ENCODE measurements around the gene MVB12B.
A peak's percentile ranks its signal among the peaks of the same experiment; 100 is the strongest.

Gene MVB12B

GRCh38 chr9:126312584-126313551 is 13.8 kb upstream of the MVB12B start:
- Histone ChIP-seq H3K36me3 (no peaks in the 10 kb centered on the region), H3K9me3 (ENCODE audit: severe bottlenecking) (no peaks in the 10 kb centered on the region), H3K4me3 (ENCODE audit: low read depth, low read length) (no peak overlapping the region), H3K27ac (no peak overlapping the region), H3K27me3 (ENCODE audit: insufficient read depth, low read depth, severe bottlenecking) (no peaks in the 10 kb centered on the region)
- no peak for DNase-seq
- no peak for TF ChIP-seq CTCF (IDR thresholded peaks at IDR 0.05; ENCODE audit: low read depth, low read length)

- H3K36me3 ChIP-seq: no peaks in the 10 kb centered on the region
- no peaks in the 10 kb centered on the region for H3K27me3 ChIP-seq (ENCODE audit: insufficient read depth, low read depth, severe bottlenecking)
- H3K27ac ChIP-seq: no peak overlapping the region
- no peak for DNase-seq
- no peaks in the 10 kb centered on the region for H3K9me3 ChIP-seq (ENCODE audit: severe bottlenecking)
- TF ChIP-seq CTCF (IDR thresholded peaks at IDR 0.05; ENCODE audit: low read depth, low read length): no peak
- H3K4me3 ChIP-seq (ENCODE audit: low read depth, low read length): no peak overlapping the region
Measured at GRCh38 chr9:126316085-126316655, 10.5 kb upstream of the MVB12B start.

- Histone ChIP-seq H3K9me3 (ENCODE audit: severe bottlenecking) (no peaks in the 10 kb centered on the region), H3K4me3 (ENCODE audit: low read depth, low read length) (no peak overlapping the region), H3K27ac (no peak overlapping the region), H3K36me3 (no peaks in the 10 kb centered on the region), H3K27me3 (ENCODE audit: insufficient read depth, low read depth, severe bottlenecking) (no peaks in the 10 kb centered on the region)
- DNase-seq: no peak
- TF ChIP-seq CTCF (IDR thresholded peaks at IDR 0.05; ENCODE audit: low read depth, low read length): peak; percentile 56; the same call in 1 of the 2 replicates
Measured at GRCh38 chr9:126317513-126317912, 9.1 kb upstream of the MVB12B start.

- Histone ChIP-seq H3K36me3 (no peaks in the 10 kb centered on the region), H3K9me3 (ENCODE audit: severe bottlenecking) (peaks cover 2% of the 10 kb centered on the region), H3K4me3 (ENCODE audit: low read depth, low read length) (no peak overlapping the region), H3K27me3 (ENCODE audit: insufficient read depth, low read depth, severe bottlenecking) (no peaks in the 10 kb centered on the region), H3K27ac (no peak overlapping the region)
- TF ChIP-seq CTCF (IDR thresholded peaks at IDR 0.05; ENCODE audit: low read depth, low read length): no peak
- DNase-seq: no peak
Measured at GRCh38 chr9:126318858-126319257, 7.8 kb upstream of the MVB12B start.

GRCh38 chr9:126319671-126320070 is 7.0 kb upstream of the MVB12B start:
- H3K4me3 ChIP-seq (ENCODE audit: low read depth, low read length): no peak overlapping the region
- no peak for TF ChIP-seq CTCF (IDR thresholded peaks at IDR 0.05; ENCODE audit: low read depth, low read length)
- DNase-seq: no peak
- H3K27me3 ChIP-seq (ENCODE audit: insufficient read depth, low read depth, severe bottlenecking): no peaks in the 10 kb centered on the region
- H3K9me3 ChIP-seq (ENCODE audit: severe bottlenecking): peaks cover 8% of the 10 kb centered on the region
- no peak overlapping the region for H3K27ac ChIP-seq
- H3K36me3 ChIP-seq: no peaks in the 10 kb centered on the region
